H9 (cell line): Measurements from ENCODE around the gene LAMA5. TPM values are rescaled to one million over a fixed set of nuclear protein-coding genes. Genes with fewer than 3 reads are reported as not detected.

ENCODE experiments used
- DNase-seq: peaks from one replicate; pipeline ENCODE4 v3.0.0-alpha.2; 2017
- H2AFZ ChIP-seq: one replicate; pipeline ENCODE4 v1.6.1; 2013; ENCODE audit warnings: mild to moderate bottlenecking, low read length, control low read depth, moderate library complexity
- H2AK5ac ChIP-seq: 2 replicates; pipeline ENCODE4 v1.6.1; 2013; ENCODE audit warnings: low read length, control low read depth, mixed read lengths; ENCODE audit not compliant: insufficient read length
- H2BK120ac ChIP-seq: one replicate; pipeline ENCODE4 v1.6.1; 2013; ENCODE audit warnings: low read depth, mild to moderate bottlenecking, low read length, control low read depth, inconsistent platforms; ENCODE audit not compliant: poor library complexity, severe bottlenecking
- H2BK12ac ChIP-seq: 2 replicates; pipeline ENCODE4 v1.6.1; 2013; ENCODE audit warnings: low read length, control low read depth, mixed read lengths, low read depth; ENCODE audit not compliant: insufficient read length
- H2BK15ac ChIP-seq: 2 replicates; pipeline ENCODE4 v1.6.1; 2013; ENCODE audit warnings: low read depth, low read length, control low read depth
- H2BK20ac ChIP-seq: one replicate; pipeline ENCODE4 v1.6.1; 2013; ENCODE audit warnings: low read depth, mild to moderate bottlenecking, low read length, control low read depth, inconsistent platforms; ENCODE audit not compliant: poor library complexity, severe bottlenecking
- H2BK5ac ChIP-seq: 2 replicates; pipeline ENCODE4 v1.6.1; 2013; ENCODE audit warnings: low read length, control low read depth, mixed read lengths; ENCODE audit not compliant: insufficient read length
- H3K14ac ChIP-seq: 2 replicates; pipeline ENCODE4 v1.6.1; 2013; ENCODE audit warnings: low read length, control low read depth; ENCODE audit not compliant: insufficient read depth
- H3K18ac ChIP-seq: 2 replicates; pipeline ENCODE4 v1.6.1; 2013; ENCODE audit warnings: low read depth, mild to moderate bottlenecking, mixed read lengths, low read length, control low read depth; ENCODE audit not compliant: insufficient read length
- H3K23ac ChIP-seq: 2 replicates; pipeline ENCODE4 v1.6.1; 2013; ENCODE audit warnings: low read length, control low read depth, mixed read lengths, low read depth; ENCODE audit not compliant: insufficient read length
- H3K23me2 ChIP-seq: 2 replicates; pipeline ENCODE4 v1.6.1; 2013; ENCODE audit warnings: low read depth, mild to moderate bottlenecking, mixed read lengths, low read length, control low read depth; ENCODE audit not compliant: insufficient read length, poor library complexity, severe bottlenecking
- H3K27ac ChIP-seq: 2 replicates; pipeline ENCODE4 v1.5.1; 2013; ENCODE audit warnings: low read length, control low read depth, mixed read lengths, low read depth; ENCODE audit not compliant: insufficient read length
- H3K27me3 ChIP-seq: 2 replicates; pipeline ENCODE4 v1.6.1; 2013; ENCODE audit warnings: low read length, control low read depth, inconsistent platforms; ENCODE audit not compliant: insufficient read depth
- H3K4ac ChIP-seq: 2 replicates; pipeline ENCODE4 v1.6.1; 2013; ENCODE audit warnings: low read depth, mild to moderate bottlenecking, control low read depth, inconsistent platforms, low read length, moderate library complexity
- H3K4me1 ChIP-seq: 2 replicates; pipeline ENCODE4 v1.6.1; 2013; ENCODE audit warnings: low read length, control low read depth, inconsistent platforms; ENCODE audit not compliant: insufficient read depth
- H3K4me2 ChIP-seq: 2 replicates; pipeline ENCODE4 v1.6.1; 2013; ENCODE audit warnings: low read length, control low read depth, mixed read lengths; ENCODE audit not compliant: insufficient read length, insufficient read depth
- H3K56ac ChIP-seq: 2 replicates; pipeline ENCODE4 v1.6.1; 2013; ENCODE audit warnings: low read depth, mild to moderate bottlenecking, mixed read lengths, low read length, control low read depth; ENCODE audit not compliant: insufficient read length
- H3K79me1 ChIP-seq: 2 replicates; pipeline ENCODE4 v1.6.1; 2013; ENCODE audit warnings: low read depth, mild to moderate bottlenecking, moderate library complexity, low read length, control low read depth, inconsistent platforms; ENCODE audit not compliant: insufficient read depth, poor library complexity, severe bottlenecking
- H3K79me2 ChIP-seq: 2 replicates; pipeline ENCODE4 v1.6.1; 2013; ENCODE audit warnings: low read length, control low read depth, inconsistent platforms; ENCODE audit not compliant: insufficient read depth
- H3K9ac ChIP-seq: 2 replicates; pipeline ENCODE4 v1.6.1; 2013; ENCODE audit warnings: low read length, control low read depth, mixed read lengths; ENCODE audit not compliant: insufficient read length; ENCODE audit errors: extremely low read depth
- H3K9me3 ChIP-seq: one replicate; pipeline ENCODE4 v1.6.1; 2013; ENCODE audit warnings: low read depth, low read length, inconsistent platforms; ENCODE audit not compliant: control insufficient read depth
- H3T11ph ChIP-seq: one replicate; pipeline ENCODE4 v1.6.1; 2013; ENCODE audit warnings: mild to moderate bottlenecking, low read length, control low read depth, inconsistent platforms
- H4K20me1 ChIP-seq: one replicate; pipeline ENCODE4 v1.6.1; 2013; ENCODE audit not compliant: control insufficient read depth, insufficient read length, insufficient read depth
- H4K5ac ChIP-seq: 2 replicates; pipeline ENCODE4 v1.6.1; 2013; ENCODE audit warnings: low read depth, mild to moderate bottlenecking, mixed read lengths, low read length, control low read depth; ENCODE audit not compliant: insufficient read length
- H4K8ac ChIP-seq: replicated peaks from 2 replicates; pipeline ENCODE4 v1.6.1; 2013; ENCODE audit warnings: low read length, control low read depth, mixed read lengths, low read depth; ENCODE audit not compliant: insufficient read length
- H4K91ac ChIP-seq: 2 replicates; pipeline ENCODE4 v1.6.1; 2013; ENCODE audit warnings: low read depth, mild to moderate bottlenecking, moderate library complexity, mixed read lengths, low read length, control low read depth; ENCODE audit not compliant: insufficient read length
- H3K27ac Mint-ChIP-seq, 3 experiments: 2 replicates in 2 of 3; 3 replicates in 1 of 3; pipeline ENCODE4 v1.8.0; 2020 to 2021; ENCODE audit warnings: mixed read lengths in 3 of 3, mild to moderate bottlenecking in 1 of 3, moderate library complexity in 1 of 3
- H3K27me3 Mint-ChIP-seq: 2 replicates; pipeline ENCODE4 v1.8.0; 2021; ENCODE audit warnings: low read depth, mild to moderate bottlenecking, moderate library complexity, mixed read lengths
- H3K36me3 Mint-ChIP-seq, 3 experiments: 2 replicates in 2 of 3; 3 replicates in 1 of 3; pipeline ENCODE4 v1.8.0; 2020 to 2021; ENCODE audit warnings: low read depth in 3 of 3, mixed read lengths in 3 of 3; ENCODE audit not compliant: insufficient read depth in 1 of 3
- H3K4me1 Mint-ChIP-seq, 2 experiments: 2 replicates each; pipeline ENCODE4 v1.8.0; 2020; ENCODE audit warnings: mixed read lengths in 2 of 2
- H3K4me3 Mint-ChIP-seq, 2 experiments: 2 replicates in 1 of 2; 3 replicates in 1 of 2; pipeline ENCODE4 v1.8.0; 2020 to 2021; ENCODE audit warnings: mild to moderate bottlenecking in 2 of 2, mixed read lengths in 2 of 2, moderate library complexity in 1 of 2
- H3K9me3 Mint-ChIP-seq, 2 experiments: 2 replicates in 1 of 2; 3 replicates in 1 of 2; pipeline ENCODE4 v1.8.0; 2020; ENCODE audit warnings: mild to moderate bottlenecking in 2 of 2, mixed read lengths in 2 of 2, moderate library complexity in 1 of 2
- CTCF ChIP-seq: fragments of 200-600 bp; sonication (generic); conservative IDR thresholded peaks from 3 replicates; pipeline ENCODE4 v1.8.0; 2021; ENCODE audit warnings: antibody characterized with exemption, mild to moderate bottlenecking
- WGBS: extraction: QIAGEN DNeasy Blood & Tissue Kit; methylation state at CpG from one replicate; pipeline ENCODE4 v1.1.7; 2013; ENCODE audit warnings: missing lambda C conversion rate, low lambda C conversion rate, mixed read lengths; ENCODE audit not compliant: insufficient read length; ENCODE audit errors: extremely low coverage; 5-methylcytosine and 5-hydroxymethylcytosine counted together
- total RNA-seq: library from RNA; stranded (reverse); gene quantifications from 2 replicates; pipeline ENCODE4 v1.2.1, GENCODE V29; 2021

The LAMA5 gene
- total RNA-seq, 1 experiment from 2014 or later = 200 TPM

- no peak within 1 kb of the TSS for H3K23ac ChIP-seq
- H3K27ac Mint-ChIP-seq = peak within 1 kb of the TSS; percentile 85 to 97 (median 92)
- no peaks in the 10 kb centered on the region for H4K20me1 ChIP-seq
- no peak within 1 kb of the TSS for H2BK15ac ChIP-seq
- H3K18ac ChIP-seq = no peak within 1 kb of the TSS
- peak within 1 kb of the TSS; percentile 63 for H3K4me2 ChIP-seq
- H4K8ac ChIP-seq = no peak within 1 kb of the TSS
- no peak within 1 kb of the TSS for H3K56ac ChIP-seq
- H3K4ac ChIP-seq = no peak within 1 kb of the TSS
- H3K9ac ChIP-seq = peak within 1 kb of the TSS; percentile 67
- H3K9me3 ChIP-seq = no peaks in the 10 kb centered on the region
- peak within 1 kb of the TSS; percentile 63; the same call in 1 of the 2 replicates for H3K14ac ChIP-seq
- no peak within 1 kb of the TSS for H2AK5ac ChIP-seq
- H3K4me3 Mint-ChIP-seq = peak within 1 kb of the TSS; percentile 90 to 96
- H3K4me1 Mint-ChIP-seq = peaks cover 14 to 22% of the 10 kb centered on the region in 2 experiments
- no peak within 1 kb of the TSS for H2BK120ac ChIP-seq
- peaks cover 7% of the 10 kb centered on the region for H3K23me2 ChIP-seq
- peaks cover 18% of the 10 kb centered on the region; the same call in 1 of the 2 replicates for H3K79me2 ChIP-seq
- no peak within 1 kb of the TSS for H4K91ac ChIP-seq
- TF ChIP-seq CTCF = peak; percentile 95
- no peaks in the 10 kb centered on the region for H3K27me3 Mint-ChIP-seq
- H2BK20ac ChIP-seq = no peak within 1 kb of the TSS
- H4K5ac ChIP-seq = no peak within 1 kb of the TSS
- H3K9me3 Mint-ChIP-seq = no peaks in the 10 kb centered on the region
- H2BK12ac ChIP-seq = no peak within 1 kb of the TSS
- no peak within 1 kb of the TSS for H2AFZ ChIP-seq
- H3K36me3 Mint-ChIP-seq = peaks cover 18 to 40% (median 37%) of the 10 kb centered on the region in 3 experiments
- no peak within 1 kb of the TSS for H3T11ph ChIP-seq
- no peaks in the 10 kb centered on the region; the same call in 1 of the 2 replicates for H3K4me1 ChIP-seq
- H3K27ac ChIP-seq = no peak within 1 kb of the TSS
- H3K79me1 ChIP-seq = no peaks in the 10 kb centered on the region
- H3K27me3 ChIP-seq = no peaks in the 10 kb centered on the region
- DNase-seq = peak; percentile 97
- no CpG with 5 or more reads among the region's 81 CpGs for WGBS
- H2BK5ac ChIP-seq = no peak within 1 kb of the TSS
Measured at GRCh38 chr20:62302341-62303061, 64.6 kb downstream of the LAMA5 start, which contains the start of gene ADRM1. TSS of gene ADRM1 (plus strand) at chr20:62302997. CDS start at chr20:62303569, 572 bp downstream.
